ENCODE measurements around the gene ADPRHL1.

The ADPRHL1 gene

GRCh38 chr13:113414335-113414734, 39.0 kb downstream of the ADPRHL1 start:
- DNase-seq, result no peak

GRCh38 chr13:113413898-113414282, 39.4 kb downstream of the ADPRHL1 start:
- DNase-seq, result no peak

DNA sequence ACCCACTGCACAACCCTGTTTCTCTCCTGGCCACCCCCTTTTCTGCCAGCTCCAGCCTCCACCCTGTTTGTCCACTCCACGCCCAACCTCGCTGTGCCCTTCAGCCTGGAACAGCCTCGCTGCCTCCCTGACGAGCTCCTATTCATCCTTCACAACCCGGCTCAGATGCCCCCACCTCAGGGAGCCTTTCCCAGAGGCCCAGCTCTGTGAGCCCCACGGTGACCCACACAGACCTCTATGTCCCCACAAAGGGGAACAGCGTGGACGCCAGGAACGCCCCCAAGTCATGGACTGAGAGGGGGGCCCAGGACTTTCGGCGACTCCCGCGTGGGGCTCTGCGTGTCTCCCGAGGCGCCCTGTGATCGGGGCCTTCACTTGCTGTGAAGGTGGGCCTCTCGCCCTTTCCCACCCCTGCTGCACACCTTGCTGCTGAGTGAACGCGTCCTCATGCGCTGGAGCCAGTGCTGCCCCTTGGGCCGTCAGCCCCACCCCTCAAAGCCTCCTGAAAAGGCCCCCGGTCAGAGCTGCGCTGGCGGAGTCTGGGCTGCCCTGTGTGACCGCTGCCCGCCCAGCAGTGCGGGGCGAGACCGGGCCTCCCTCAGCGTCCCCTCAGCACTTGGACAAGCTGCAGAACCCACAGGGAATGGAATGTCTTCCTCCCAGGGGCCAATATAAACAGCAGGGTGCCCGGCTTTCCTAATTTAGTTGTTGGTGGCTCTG, 40.0 kb downstream of the ADPRHL1 start:
- no peak for DNase-seq

DNA sequence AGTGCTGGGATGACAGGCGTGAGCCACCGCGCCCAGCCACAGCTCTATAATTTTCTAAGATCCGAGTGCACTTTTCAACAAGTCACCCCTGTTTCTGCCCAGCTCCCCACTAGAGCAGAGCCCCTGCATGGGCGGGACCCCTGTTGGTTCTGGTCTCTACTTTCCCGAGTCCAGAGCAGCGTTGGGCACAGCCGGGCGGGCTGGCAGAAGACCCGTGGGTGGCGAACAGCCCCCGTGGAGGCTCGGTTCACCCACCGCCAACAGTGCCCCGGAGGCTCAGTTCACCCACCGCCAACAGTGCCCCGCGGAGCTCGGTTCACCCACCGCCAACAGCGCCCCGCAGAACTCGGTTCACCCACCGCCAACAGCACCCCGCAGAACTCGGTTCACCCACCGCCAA, 40.8 kb downstream of the ADPRHL1 start:
- DNase-seq, result no peak

- DNase-seq, result no peak
Observed at GRCh38 chr13:113411216-113412023, 41.9 kb downstream of the ADPRHL1 start.

DNA sequence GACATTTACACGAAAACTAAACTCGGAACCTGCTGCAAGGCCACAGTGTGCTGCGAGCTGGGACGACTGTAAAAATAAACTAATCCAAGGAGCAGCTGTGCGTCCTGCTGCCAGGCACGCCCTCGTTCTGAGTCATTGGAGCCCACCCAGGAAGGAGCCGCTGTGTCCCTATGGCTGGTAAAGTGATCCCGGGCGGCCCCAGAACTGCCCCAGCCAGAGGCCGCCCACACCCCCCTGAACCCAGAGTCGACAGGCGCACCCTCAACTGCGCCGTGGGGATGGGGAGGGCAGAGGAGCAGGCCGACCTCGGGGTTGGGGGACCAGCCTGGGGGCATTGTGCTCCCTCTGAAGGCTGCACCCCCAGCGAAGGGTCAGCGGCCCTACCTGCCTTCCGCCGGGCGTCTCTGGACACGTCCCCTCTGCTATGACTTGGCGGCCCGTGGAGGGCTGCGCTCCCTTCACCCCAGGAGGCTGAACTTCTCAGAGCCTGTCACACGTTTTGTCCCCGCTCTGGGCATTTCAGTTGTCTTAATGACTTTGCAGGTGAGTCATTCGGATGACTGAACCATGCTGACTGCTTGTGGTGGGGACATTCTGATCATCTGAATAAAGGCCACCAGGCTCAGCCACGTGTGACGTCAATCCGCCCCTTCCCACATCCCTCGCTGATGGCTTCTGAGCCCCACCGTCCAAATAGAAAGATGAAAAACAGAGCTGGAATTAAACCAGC, 42.7 kb downstream of the ADPRHL1 start:
- DNase-seq, result no peak

DNA sequence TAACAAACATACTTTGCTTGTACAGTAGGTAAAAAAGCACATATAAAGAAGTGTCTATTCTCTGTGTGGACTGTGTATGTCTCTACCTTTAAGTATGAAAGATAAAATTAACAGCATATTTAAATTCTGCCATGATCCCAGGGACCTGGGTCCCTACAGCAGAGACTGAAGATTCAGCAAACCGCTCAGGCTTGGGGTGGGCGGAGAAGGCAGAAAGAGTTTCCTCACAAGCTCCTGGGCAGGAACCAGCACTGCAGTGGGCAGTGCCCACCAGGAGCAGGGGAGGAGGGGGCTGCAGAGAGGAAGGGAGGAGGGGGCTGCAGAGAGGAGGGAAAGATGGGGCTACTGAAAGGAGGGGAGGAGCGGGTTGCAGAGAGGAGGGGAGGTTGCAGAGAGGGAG, 44.7 kb downstream of the ADPRHL1 start:
- DNase-seq, result no peak

- no peak for DNase-seq
Observed at GRCh38 chr13:113407531-113408393, 45.5 kb downstream of the ADPRHL1 start.

- DNase-seq, result no peak
Observed at GRCh38 chr13:113407103-113407530, 46.2 kb downstream of the ADPRHL1 start.

DNA sequence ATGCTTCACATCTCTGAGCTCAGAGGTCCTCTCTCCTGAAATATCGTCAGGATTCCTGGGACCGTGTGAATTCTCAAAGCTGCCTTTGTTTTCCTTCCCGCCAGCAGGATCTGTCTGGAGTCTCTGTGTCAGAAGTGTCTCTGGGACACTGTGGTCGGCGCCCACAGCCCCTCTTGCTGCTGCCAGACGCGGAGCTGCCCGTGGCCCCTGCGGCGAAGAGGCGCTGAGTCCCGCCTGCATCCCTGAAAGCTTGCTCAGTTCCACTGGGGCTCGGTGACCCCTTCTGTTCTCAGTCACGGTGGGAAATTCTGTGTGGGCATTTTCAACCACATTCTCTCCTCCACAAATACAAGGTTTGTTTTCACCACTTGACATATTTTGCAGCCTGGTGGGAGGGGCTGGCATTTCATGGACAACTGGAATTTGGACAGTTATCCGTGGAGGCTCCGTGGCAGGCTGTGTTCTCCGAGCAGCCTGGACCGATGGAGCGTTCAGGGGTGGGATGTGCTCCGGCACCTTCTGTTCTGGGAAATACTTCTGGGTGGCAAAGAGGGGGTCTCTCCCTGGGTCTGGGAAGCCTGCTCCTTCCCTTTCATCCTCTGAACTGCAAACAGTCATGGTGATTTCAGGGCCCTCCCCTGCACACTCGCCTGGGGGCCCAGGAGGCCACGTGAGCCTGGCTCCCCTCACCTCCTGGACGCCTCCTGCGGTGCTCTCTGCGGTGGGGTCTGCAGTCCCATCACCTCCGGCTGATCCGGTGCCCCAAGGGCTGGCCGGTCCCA, 46.8 kb downstream of the ADPRHL1 start:
- no peak for DNase-seq

DNA sequence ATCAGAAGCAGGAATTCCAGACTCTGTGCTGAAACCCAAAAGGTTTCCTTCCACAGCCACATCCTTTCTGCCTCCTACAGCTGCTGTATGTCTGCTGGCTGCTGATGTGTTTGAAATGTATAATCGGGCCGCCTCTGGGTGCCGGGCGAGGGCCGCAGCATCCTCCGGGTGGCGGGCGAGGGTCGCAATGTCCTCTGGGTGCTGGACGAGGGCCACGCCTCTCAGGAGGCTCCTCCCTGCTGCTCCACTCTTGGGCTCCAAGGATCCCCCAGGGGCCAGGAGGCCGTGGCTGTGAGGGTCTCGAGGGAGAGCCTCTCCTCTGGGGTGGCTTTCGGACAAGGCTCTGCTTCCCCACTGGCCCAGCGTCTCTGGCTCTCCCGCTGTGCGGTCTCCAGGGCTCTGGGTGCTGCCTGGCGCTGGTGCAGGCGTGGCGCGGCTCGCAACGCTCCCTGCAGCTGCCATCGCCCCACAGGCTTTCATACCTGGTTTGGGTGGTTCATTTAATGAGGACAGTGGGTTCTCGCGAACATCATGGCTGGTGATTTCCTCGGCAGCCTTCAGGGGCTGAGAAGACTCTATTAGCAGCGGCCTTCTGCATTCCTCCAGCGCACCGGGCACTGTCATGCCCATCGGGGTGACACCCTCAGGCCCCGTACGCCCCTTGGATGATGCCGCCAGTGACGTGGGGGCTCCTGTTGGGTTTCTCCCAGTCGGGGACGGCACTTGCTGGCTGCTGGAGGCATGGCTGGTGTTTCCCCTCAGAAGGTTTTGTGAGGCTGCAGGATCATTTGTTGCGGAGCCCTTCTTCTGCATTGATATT, 47.6 kb downstream of the ADPRHL1 start:
- no peak for DNase-seq

DNA sequence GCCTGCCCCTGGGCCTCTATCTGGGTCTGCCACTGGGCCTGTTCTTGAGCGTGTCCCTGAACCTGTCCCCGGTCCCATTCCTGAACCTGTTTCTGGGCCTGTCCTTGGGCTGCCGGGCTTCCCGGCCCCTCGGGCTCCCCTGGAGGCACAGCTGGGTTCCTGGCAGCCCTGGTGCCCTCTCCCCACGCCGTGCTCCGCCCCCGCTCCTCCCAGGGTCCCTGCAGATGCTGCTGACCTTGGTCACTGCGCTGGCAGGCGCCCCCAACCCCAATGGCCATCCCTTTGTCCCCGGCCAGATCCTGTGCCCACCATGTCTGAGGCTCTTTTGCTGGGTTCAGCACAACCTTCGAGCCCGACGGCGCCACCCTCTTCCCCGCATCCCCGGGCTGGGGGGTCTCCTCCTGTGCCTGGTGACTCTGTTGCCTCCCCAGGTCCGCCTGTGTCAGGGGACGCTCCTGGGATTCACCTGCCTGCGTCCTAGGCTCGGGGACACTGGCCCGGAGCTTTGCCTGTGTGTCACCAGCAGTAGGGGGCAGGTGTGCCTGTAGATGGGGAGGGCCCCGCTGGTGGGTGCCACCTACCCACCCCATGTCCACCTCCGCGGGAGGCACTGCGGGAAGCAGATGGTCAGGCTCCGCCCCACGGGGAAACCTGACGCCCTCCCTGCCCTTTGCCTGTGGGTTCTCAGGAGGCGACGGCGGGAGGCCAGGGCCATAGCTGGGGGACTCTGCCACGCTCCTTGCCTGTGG, 48.4 kb downstream of the ADPRHL1 start:
- no peak for DNase-seq

- DNase-seq, result no peak
Observed at GRCh38 chr13:113404366-113404722, 48.9 kb downstream of the ADPRHL1 start.

DNA sequence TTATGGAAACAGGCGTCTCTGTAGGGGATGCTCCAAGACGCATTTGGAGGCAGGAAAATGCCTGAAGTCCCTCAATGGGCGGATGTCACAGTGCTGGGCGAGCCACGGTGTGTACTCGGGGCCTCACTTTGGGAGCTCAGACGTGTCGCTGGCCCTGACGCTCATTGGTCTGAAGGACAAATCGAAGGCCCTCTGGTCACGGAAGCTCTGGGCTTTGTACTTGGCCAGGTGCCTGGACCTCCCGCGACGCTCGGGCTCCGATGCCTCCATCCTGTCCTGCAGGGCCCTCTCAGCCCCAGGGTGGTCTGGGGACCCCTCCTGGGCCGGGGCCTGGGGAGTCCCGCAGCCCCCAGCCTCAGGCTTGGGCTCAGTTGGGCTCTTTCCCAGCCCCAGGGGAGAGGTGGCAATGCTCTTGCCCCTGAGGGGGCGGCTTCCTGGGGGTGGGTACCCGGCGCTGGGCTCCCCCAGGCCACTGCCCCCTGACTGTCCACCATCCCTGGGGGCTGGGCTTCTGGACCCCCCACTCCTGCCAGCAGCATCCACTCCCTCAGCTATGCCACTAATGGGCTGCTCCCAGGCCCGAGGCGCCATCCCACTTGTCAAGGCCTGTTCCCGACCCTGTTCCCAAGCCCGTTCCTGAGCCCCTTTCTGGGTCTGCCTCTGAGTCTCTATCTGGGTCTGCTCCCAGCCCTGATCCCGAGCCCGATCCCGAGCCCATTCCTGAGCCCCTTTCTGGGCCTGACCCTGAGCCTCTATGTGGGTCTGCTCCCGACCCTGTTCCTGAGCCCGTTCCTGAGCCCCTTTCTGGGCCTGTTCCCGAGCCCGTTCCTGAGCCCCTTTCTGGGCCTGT, 49.8 kb downstream of the ADPRHL1 start:
- no peak for DNase-seq

- no peak for DNase-seq
Observed at GRCh38 chr13:113402471-113403254, 50.6 kb downstream of the ADPRHL1 start.

- no peak for DNase-seq
Observed at GRCh38 chr13:113401452-113402415, 51.6 kb downstream of the ADPRHL1 start.

All from activated CD4-positive, alpha-beta T cell treated with anti-CD3 and anti-CD28 coated beads for 1 hour (primary cell).